Choroid plexus epithelial cell (primary cell): ENCODE results near the gene AGR2.

Source experiments
- DNase-seq: peaks from one replicate; pipeline ENCODE4 v3.0.0-alpha.2; 2010; ENCODE audit warnings: low read depth
- H3K4me3 ChIP-seq: 2 replicates; pipeline ENCODE4 v1.5.1; 2011; ENCODE audit warnings: low read depth, mild to moderate bottlenecking, control low read depth, low read length, moderate library complexity
- TF ChIP-seq, protein P1 (sequence below): conservative IDR thresholded peaks from 2 replicates; pipeline ENCODE4 v1.5.1; 2011; ENCODE audit warnings: low read depth, mild to moderate bottlenecking, control low read depth, inconsistent platforms, low read length, moderate library complexity

AGR2 gene

DNA sequence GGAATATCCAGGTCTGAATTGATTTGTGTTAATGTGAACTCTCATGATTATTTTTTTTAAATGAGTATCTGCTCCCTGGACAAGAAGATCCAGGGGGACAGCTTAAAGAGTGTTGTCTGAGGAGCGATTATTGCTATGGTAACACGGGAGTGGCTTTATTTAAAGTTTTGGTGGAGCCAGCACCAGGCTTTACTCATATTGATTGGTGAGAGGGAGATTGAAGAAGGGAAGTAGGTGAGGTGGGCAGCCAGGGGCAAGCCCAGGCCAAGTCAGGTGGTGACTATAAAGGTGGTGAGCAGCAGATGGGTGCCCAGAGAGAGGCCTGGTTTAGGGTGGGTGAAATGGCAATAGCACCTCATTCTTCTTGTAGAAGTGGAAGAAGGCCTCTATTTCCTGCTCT, 10.2 kb upstream of the AGR2 start:
- TF ChIP-seq, protein P1, sequence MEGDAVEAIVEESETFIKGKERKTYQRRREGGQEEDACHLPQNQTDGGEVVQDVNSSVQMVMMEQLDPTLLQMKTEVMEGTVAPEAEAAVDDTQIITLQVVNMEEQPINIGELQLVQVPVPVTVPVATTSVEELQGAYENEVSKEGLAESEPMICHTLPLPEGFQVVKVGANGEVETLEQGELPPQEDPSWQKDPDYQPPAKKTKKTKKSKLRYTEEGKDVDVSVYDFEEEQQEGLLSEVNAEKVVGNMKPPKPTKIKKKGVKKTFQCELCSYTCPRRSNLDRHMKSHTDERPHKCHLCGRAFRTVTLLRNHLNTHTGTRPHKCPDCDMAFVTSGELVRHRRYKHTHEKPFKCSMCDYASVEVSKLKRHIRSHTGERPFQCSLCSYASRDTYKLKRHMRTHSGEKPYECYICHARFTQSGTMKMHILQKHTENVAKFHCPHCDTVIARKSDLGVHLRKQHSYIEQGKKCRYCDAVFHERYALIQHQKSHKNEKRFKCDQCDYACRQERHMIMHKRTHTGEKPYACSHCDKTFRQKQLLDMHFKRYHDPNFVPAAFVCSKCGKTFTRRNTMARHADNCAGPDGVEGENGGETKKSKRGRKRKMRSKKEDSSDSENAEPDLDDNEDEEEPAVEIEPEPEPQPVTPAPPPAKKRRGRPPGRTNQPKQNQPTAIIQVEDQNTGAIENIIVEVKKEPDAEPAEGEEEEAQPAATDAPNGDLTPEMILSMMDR: no peak
- H3K4me3 ChIP-seq: no peak overlapping the region
- no peak for DNase-seq

DNA sequence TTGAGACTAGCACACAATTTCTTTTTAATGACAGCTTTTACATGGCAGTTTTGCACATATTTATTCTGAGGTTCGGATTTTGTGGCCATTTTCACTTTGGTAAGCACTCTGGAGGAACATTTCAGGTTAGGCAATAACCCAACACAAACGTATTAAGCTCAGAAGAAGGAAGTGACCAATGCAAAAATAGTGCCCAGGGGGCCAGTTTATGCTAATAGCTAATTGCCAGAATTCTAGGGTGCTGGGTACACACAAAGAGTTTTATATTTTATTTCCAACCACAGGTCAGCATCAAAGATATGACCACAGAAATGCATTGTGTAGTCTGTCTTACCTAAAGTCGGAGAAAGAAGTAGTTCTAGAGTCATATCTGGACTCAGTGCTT, 8.4 kb upstream of the AGR2 start:
- no peak for DNase-seq
- no peak overlapping the region for H3K4me3 ChIP-seq
- TF ChIP-seq, protein P1: no peak

DNA sequence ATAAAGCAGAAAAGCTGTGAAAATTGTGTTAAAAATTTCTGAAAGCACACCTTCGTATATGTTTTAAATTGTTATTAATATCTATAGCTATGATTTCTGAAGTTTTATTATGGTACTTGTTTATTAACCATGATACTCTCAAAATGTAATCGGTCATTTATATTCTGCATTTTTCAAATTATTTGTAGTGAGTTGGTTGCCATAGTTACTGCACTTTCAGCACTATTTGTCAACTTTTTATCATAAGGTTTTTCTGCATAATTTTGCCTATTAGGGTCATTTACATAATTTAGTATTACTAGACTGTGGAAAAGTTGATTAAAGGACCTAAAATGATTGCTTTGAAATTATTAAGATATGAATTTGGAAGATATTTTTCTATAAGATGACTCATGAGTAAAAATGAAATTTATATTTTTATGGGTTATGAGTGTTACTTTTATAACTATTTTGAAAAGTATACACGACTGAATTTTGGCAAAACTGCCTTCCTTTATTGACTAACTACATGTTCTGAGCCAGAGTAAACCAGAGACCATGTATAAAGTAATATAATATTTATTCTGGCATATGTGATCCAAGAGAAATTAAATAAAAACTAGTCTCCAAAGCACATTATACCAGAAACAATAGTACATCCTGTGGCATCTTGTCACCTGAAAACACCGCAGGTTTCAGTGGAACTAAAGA, 7.9 kb upstream of the AGR2 start:
- H3K4me3 ChIP-seq: no peak overlapping the region
- DNase-seq: no peak
- TF ChIP-seq, protein P1: no peak

DNA sequence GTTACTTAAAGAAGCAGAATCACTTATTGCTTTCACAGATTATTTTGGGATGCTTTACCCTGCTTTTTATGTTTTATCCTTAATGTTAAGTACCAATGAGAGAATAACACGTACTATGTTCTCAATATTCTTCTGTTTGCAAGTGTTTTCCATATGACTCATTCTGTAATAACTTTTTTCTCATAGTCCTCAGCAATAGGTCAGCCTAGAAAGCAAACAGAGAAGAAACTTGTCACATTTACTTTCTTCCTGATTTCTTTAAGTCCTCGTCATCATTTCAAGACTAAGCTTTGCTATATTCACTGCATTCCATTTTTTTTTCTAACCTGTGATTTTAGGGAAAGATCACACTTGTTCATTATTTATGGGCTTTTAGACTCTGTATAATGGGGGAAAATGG, 6.8 kb upstream of the AGR2 start:
- DNase-seq: peak; percentile 78
- H3K4me3 ChIP-seq: no peak overlapping the region
- TF ChIP-seq, protein P1: no peak

DNA sequence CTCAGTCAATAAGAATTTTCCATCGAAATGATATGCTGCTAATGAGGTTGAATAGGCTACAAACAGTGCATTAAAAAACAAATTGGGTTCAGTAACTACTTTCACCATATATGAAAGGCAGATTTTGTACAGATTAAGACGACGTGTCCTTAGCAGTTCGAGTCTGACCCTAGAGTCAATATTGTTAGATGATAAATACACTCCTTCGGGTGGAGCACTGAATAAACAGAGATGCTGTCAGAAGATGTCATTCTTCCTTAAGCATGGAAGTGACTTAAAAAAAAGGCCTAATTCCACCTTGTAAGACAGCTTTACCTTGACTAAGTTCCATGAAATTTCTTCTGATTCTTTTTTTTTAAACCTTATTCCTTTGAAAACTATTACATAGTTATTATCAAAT, 5.8 kb upstream of the AGR2 start:
- no peak overlapping the region for H3K4me3 ChIP-seq
- DNase-seq: no peak
- TF ChIP-seq, protein P1: no peak

DNA sequence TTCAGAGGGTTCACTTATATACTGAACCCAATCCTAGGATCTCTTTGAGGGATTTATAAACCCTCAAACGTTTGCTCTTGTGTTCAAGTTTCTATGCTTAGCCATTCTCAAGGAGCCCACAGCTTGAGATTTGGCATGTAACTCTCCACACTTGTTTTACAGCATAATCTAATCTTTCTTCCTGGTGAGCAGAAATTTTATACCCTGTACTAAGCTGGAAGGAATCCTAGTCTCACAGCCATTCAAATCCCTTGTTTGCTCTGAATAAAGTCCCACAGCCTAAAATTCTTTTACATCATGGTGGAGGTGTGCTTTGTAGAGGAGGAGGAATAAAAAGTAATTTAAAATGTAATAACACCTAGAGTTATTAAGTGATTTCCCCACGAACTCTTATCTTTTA, 5.3 kb upstream of the AGR2 start:
- TF ChIP-seq, protein P1: no peak
- peak; percentile 29 for DNase-seq
- no peak overlapping the region for H3K4me3 ChIP-seq

DNA sequence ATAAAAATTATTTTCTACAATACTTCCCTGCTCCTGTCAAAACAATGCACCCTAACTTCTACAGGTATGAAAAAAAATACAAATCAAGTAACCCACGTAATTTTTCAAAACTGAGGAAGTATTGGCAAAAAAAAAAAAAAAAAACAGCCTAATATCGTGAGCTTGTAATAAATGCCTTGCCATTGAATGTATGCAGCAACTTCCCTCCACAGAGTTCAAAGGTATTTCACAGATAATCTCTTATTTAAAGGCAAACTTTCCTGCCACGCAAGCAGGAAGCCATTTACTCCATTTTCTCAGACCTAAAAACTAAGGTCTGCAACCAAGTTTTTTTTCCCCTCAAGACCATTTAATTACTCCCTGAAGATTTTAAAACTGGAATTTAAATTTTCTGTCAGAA, 642 bp upstream of the AGR2 start:
- TF ChIP-seq, protein P1: no peak
- no peak for DNase-seq

More for the DNA sequence above, 642 bp upstream of the AGR2 start:
- no peak overlapping the region for H3K4me3 ChIP-seq
